HepG2 (cell line): ENCODE data around the gene ZNF225. TPM values are rescaled to one million over a fixed set of nuclear protein-coding genes. Genes with fewer than 3 reads are reported as not detected.
A peak's percentile ranks its signal among the peaks of the same experiment; 100 is the strongest.

ENCODE experiments used
- ATF7 ChIP-seq, 2 experiments: fragments of 450-650 bp in 1 of 2; sonication (generic) in 1 of 2; formaldehyde crosslinking in 1 of 2; IDR thresholded peaks; 2 replicates each; pipeline versions ENCODE4 v1.4.0 to v1.6.1; 2016 to 2020; ENCODE audit warnings: antibody characterized with exemption in 1 of 2, mild to moderate bottlenecking in 1 of 2, missing genetic modification reagents in 1 of 2
- CBX5 ChIP-seq: sonication (generic); formaldehyde crosslinking; IDR thresholded peaks from 2 replicates; pipeline ENCODE4 v1.4.0; 2020; ENCODE audit warnings: missing genetic modification reagents, borderline replicate concordance
- DNMT1 ChIP-seq: sonication (generic); formaldehyde crosslinking; IDR thresholded peaks from 2 replicates; pipeline ENCODE4 v1.5.1; 2020; ENCODE audit warnings: mild to moderate bottlenecking, missing genetic modification reagents
- GATA4 ChIP-seq: sonication (generic); IDR thresholded peaks from 2 replicates; pipeline ENCODE4 v1.6.1; 2016; ENCODE audit warnings: antibody characterized with exemption, low read depth, borderline replicate concordance
- HDAC1 ChIP-seq: sonication (generic); formaldehyde crosslinking; IDR thresholded peaks from 2 replicates; pipeline ENCODE4 v1.5.1; 2020; ENCODE audit warnings: mild to moderate bottlenecking, missing genetic modification reagents
- HDAC2 ChIP-seq: sonication (generic); formaldehyde crosslinking; IDR thresholded peaks from 2 replicates; pipeline ENCODE4 v1.4.0; 2020; ENCODE audit warnings: missing genetic modification reagents
- PLSCR1 ChIP-seq: sonication (generic); formaldehyde crosslinking; IDR thresholded peaks from 2 replicates; pipeline ENCODE4 v1.5.0; 2020; ENCODE audit warnings: missing genetic modification reagents, mild to moderate bottlenecking, borderline replicate concordance
- SCMH1 ChIP-seq: sonication (generic); formaldehyde crosslinking; IDR thresholded peaks from 2 replicates; pipeline ENCODE4 v1.9.0; 2021; ENCODE audit warnings: missing genetic modification reagents, mild to moderate bottlenecking, borderline replicate concordance
- SP4 ChIP-seq: sonication (generic); formaldehyde crosslinking; IDR thresholded peaks from 2 replicates; pipeline ENCODE4 v1.8.1; 2023; ENCODE audit warnings: mild to moderate bottlenecking, missing genetic modification reagents
- ZBTB1 ChIP-seq: sonication (generic); formaldehyde crosslinking; IDR thresholded peaks from 2 replicates; pipeline ENCODE4 v1.4.0; 2020; ENCODE audit warnings: missing genetic modification reagents, borderline replicate concordance
- ZNF546 ChIP-seq: sonication (generic); formaldehyde crosslinking; conservative IDR thresholded peaks from 2 replicates; pipeline ENCODE4 v1.8.1; 2023; ENCODE audit warnings: mild to moderate bottlenecking, missing genetic modification reagents
- ZNF773 ChIP-seq: sonication (generic); formaldehyde crosslinking; IDR thresholded peaks from 2 replicates; pipeline ENCODE4 v1.4.0; 2020; ENCODE audit warnings: missing genetic modification reagents, borderline replicate concordance
- ZSCAN22 ChIP-seq: sonication (generic); formaldehyde crosslinking; IDR thresholded peaks from 2 replicates; pipeline ENCODE4 v1.4.0; 2020; ENCODE audit warnings: mild to moderate bottlenecking, missing genetic modification reagents
- polyA plus RNA-seq, 8 experiments: library from polyadenylated mRNA; depleted of rRNA in 3 of 8; stranded (reverse) in 7 of 8; unstranded in 1 of 8; fragments of >200 nt; fragmentation: Illumina TruSeq in 4 of 8; extraction: Trizol in 4 of 8; gene quantifications; 2 replicates each; pipeline versions ENCODE4 v1.2.1 to v1.2.3, GENCODE V29; 2011 to 2016; ENCODE audit warnings: low read depth in 4 of 8, missing spikeins in 1 of 8, mixed read lengths in 1 of 8; ENCODE audit not compliant: insufficient read depth in 1 of 8
- total RNA-seq, 5 experiments: library from RNA; depleted of rRNA; stranded (reverse); fragments of >200 nt; fragmentation: Illumina TruSeq; extraction: Trizol; gene quantifications; 2 replicates each; pipeline ENCODE4 v1.2.3, GENCODE V29; 2016; ENCODE audit warnings: low read depth in 1 of 5
- TF ChIP-seq, protein P1 (sequence below): sonication (generic); formaldehyde crosslinking; IDR thresholded peaks from 2 replicates; pipeline ENCODE4 v1.8.1; 2023; ENCODE audit warnings: mild to moderate bottlenecking, missing genetic modification reagents, borderline replicate concordance
- TF ChIP-seq, protein P2 (sequence below): sonication (generic); formaldehyde crosslinking; IDR thresholded peaks from 2 replicates; pipeline ENCODE4 v1.8.0; 2022; ENCODE audit warnings: mild to moderate bottlenecking, missing genetic modification reagents; ENCODE audit not compliant: insufficient replicate concordance
- TF ChIP-seq, protein P3 (sequence below), 2 experiments: sonication (generic) in 1 of 2; formaldehyde crosslinking in 1 of 2; IDR thresholded peaks; 2 replicates each; pipeline versions ENCODE4 v1.4.0 to v1.6.1; 2016 to 2020; ENCODE audit warnings: borderline replicate concordance in 1 of 2, low read depth in 1 of 2, mild to moderate bottlenecking in 1 of 2, missing genetic modification reagents in 1 of 2
- TF ChIP-seq, protein P4 (sequence below): sonication (generic); formaldehyde crosslinking; IDR thresholded peaks from 2 replicates; pipeline ENCODE4 v1.9.0; 2022; ENCODE audit warnings: missing genetic modification reagents, mild to moderate bottlenecking, borderline replicate concordance
- TF ChIP-seq, protein P5 (sequence below): sonication (generic); formaldehyde crosslinking; IDR thresholded peaks from 2 replicates; pipeline ENCODE4 v1.9.0; 2021; ENCODE audit warnings: missing genetic modification reagents, mild to moderate bottlenecking, borderline replicate concordance

Gene ZNF225
- total and polyA plus RNA-seq, 2 of the 13 experiments (the other 11 are each of a cell fraction or from before 2014, with no cell fraction given), result 0.87 to 3.3 TPM

DNA sequence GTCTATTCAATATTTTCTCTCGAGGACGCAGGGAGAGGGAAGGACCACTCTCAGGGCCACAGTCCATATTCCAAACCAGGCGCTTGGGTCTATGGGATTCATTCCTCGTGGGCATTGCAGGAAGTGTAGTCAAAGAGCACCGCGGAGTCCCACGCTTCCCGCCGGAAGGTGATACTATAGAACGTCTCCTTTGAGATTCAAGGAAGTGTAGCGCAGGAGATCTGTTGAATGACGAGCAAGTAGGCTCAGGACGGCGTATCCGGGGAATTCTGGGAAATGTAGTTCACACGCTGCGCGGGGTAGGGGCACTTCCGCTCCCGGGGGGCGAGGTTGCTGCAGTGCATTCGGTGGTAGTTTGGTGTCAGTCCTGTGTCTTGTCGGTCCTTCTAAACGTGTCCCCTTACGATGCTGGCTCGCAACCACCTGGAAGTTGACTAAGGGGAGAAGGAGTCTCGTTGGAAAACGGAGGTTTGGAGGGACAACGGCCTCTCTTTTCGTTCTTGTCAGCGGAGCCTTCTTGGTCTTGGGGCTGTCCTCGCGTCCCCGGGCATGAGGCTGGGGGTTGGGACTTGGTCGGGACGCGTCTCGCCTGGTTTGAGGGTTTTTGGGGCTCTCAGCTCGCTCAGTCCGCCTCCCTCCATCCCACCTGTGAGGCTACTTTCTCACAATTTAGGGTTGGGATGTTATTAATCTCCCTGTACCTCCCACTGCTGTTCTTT lies 41.2 kb upstream of the ZNF225 start, which contains the start of gene ZNF284 (continued):
- TF ChIP-seq ZBTB1 (CRISPR knock-in tag) (no peak), PLSCR1 (CRISPR knock-in tag) (no peak), GATA4 (no peak), ATF7 (IDR thresholded peaks at IDR 0.05) (no peak), ATF7 (CRISPR knock-in tag; IDR thresholded peaks at IDR 0.05) (no peak), SP4 (CRISPR knock-in tag) (no peak), ZNF546 (CRISPR knock-in tag) (0 out of 2 replicates have a peak, but pooled peaks have one; percentile 31), CBX5 (CRISPR knock-in tag) (0 out of 2 replicates have a peak, but pooled peaks have one; percentile 48), SCMH1 (CRISPR knock-in tag) (no peak), HDAC2 (CRISPR knock-in tag) (peak; percentile 67; the same call in 1 of the 2 replicates), ZSCAN22 (no peak), HDAC1 (peak; percentile 38; the same call in 1 of the 2 replicates), ZNF773 (CRISPR knock-in tag) (no peak), DNMT1 (no peak)
- TF ChIP-seq, protein P1, sequence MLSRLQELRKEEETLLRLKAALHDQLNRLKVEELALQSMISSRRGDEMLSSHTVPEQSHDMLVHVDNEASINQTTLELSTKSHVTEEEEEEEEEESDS (CRISPR knock-in tag), result no peak
- TF ChIP-seq, protein P2, sequence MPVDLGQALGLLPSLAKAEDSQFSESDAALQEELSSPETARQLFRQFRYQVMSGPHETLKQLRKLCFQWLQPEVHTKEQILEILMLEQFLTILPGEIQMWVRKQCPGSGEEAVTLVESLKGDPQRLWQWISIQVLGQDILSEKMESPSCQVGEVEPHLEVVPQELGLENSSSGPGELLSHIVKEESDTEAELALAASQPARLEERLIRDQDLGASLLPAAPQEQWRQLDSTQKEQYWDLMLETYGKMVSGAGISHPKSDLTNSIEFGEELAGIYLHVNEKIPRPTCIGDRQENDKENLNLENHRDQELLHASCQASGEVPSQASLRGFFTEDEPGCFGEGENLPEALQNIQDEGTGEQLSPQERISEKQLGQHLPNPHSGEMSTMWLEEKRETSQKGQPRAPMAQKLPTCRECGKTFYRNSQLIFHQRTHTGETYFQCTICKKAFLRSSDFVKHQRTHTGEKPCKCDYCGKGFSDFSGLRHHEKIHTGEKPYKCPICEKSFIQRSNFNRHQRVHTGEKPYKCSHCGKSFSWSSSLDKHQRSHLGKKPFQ, result no peak
- TF ChIP-seq, protein P3, sequence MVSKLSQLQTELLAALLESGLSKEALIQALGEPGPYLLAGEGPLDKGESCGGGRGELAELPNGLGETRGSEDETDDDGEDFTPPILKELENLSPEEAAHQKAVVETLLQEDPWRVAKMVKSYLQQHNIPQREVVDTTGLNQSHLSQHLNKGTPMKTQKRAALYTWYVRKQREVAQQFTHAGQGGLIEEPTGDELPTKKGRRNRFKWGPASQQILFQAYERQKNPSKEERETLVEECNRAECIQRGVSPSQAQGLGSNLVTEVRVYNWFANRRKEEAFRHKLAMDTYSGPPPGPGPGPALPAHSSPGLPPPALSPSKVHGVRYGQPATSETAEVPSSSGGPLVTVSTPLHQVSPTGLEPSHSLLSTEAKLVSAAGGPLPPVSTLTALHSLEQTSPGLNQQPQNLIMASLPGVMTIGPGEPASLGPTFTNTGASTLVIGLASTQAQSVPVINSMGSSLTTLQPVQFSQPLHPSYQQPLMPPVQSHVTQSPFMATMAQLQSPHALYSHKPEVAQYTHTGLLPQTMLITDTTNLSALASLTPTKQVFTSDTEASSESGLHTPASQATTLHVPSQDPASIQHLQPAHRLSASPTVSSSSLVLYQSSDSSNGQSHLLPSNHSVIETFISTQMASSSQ (IDR thresholded peaks at IDR 0.05; ENCODE audit: low read depth), result no peak
- TF ChIP-seq, protein P3 (CRISPR knock-in tag; IDR thresholded peaks at IDR 0.05; ENCODE audit: borderline replicate concordance), result no peak
- TF ChIP-seq, protein P4, sequence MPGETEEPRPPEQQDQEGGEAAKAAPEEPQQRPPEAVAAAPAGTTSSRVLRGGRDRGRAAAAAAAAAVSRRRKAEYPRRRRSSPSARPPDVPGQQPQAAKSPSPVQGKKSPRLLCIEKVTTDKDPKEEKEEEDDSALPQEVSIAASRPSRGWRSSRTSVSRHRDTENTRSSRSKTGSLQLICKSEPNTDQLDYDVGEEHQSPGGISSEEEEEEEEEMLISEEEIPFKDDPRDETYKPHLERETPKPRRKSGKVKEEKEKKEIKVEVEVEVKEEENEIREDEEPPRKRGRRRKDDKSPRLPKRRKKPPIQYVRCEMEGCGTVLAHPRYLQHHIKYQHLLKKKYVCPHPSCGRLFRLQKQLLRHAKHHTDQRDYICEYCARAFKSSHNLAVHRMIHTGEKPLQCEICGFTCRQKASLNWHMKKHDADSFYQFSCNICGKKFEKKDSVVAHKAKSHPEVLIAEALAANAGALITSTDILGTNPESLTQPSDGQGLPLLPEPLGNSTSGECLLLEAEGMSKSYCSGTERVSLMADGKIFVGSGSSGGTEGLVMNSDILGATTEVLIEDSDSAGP (CRISPR knock-in tag), result peak; percentile 69; the same call in 1 of the 2 replicates
- TF ChIP-seq, protein P5, sequence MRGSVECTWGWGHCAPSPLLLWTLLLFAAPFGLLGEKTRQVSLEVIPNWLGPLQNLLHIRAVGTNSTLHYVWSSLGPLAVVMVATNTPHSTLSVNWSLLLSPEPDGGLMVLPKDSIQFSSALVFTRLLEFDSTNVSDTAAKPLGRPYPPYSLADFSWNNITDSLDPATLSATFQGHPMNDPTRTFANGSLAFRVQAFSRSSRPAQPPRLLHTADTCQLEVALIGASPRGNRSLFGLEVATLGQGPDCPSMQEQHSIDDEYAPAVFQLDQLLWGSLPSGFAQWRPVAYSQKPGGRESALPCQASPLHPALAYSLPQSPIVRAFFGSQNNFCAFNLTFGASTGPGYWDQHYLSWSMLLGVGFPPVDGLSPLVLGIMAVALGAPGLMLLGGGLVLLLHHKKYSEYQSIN (CRISPR knock-in tag), result no peak
